Peyer's patch (tissue), 4 donors: ENCODE data around the gene MRPL44.

Source experiments
- CTCF ChIP-seq, 6 experiments: fragments of 450-650 bp in 4 of 6; fragments of 200-600 bp in 2 of 6; sonication (generic) in 1 of 6; IDR thresholded peaks; one replicate each; pipeline ENCODE4 v1.5.1; 2017 to 2019; ENCODE audit warnings: antibody characterized with exemption in 6 of 6, mild to moderate bottlenecking in 3 of 6, moderate library complexity in 1 of 6
- POLR2A ChIP-seq, 2 donors: fragments of 450-650 bp; IDR thresholded peaks; one replicate each; pipeline ENCODE4 v1.5.1; 2017; ENCODE audit warnings: antibody characterized with exemption in 2 of 2, mild to moderate bottlenecking in 2 of 2, moderate library complexity in 2 of 2

DNA sequence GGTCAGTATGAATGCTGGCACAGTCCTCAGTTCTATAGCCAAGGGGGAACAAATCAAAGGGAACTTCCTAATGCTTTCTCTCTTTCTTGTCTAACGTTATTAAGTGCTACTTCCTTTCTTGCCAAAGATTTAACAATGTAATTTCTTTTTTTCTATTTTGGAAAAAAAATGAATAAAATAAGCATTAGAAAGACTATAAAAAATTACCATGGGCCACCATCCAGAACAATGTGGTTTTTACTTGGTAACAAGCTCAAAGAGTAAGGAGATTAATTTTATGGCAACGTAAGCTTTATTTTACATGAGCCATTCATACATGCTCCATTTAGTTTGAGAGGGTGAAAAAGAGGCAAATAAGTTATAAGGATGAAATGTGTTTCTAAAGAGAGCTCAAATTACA, 41.7 kb downstream of the MRPL44 start:
- TF ChIP-seq CTCF (IDR thresholded peaks at IDR 0.05): no peak
- TF ChIP-seq POLR2A (IDR thresholded peaks at IDR 0.05): no peak
